Measurements from ENCODE around the gene QSER1.

- no peak for TF ChIP-seq POLR2A (IDR thresholded peaks at IDR 0.05)
- TF ChIP-seq, protein P1, sequence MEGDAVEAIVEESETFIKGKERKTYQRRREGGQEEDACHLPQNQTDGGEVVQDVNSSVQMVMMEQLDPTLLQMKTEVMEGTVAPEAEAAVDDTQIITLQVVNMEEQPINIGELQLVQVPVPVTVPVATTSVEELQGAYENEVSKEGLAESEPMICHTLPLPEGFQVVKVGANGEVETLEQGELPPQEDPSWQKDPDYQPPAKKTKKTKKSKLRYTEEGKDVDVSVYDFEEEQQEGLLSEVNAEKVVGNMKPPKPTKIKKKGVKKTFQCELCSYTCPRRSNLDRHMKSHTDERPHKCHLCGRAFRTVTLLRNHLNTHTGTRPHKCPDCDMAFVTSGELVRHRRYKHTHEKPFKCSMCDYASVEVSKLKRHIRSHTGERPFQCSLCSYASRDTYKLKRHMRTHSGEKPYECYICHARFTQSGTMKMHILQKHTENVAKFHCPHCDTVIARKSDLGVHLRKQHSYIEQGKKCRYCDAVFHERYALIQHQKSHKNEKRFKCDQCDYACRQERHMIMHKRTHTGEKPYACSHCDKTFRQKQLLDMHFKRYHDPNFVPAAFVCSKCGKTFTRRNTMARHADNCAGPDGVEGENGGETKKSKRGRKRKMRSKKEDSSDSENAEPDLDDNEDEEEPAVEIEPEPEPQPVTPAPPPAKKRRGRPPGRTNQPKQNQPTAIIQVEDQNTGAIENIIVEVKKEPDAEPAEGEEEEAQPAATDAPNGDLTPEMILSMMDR (IDR thresholded peaks at IDR 0.05): no peak
Observed at GRCh38 chr11:33017478-33017877, 124.9 kb downstream of the QSER1 start.

All from uterus (tissue), 2 donors.